Right lobe of liver (tissue), 6 donors: ENCODE measurements around the gene GLYR1. TPM values are rescaled to one million over a fixed set of nuclear protein-coding genes. Genes with fewer than 3 reads are reported as not detected.
A peak's percentile ranks its signal among the peaks of the same experiment; 100 is the strongest.

Experiments
- ATAC-seq, 4 donors: fragments of 200-7000 bp; cut with Tn5 transposase; one replicate each; pipeline ENCODE4 v1.9.1; 2020; ENCODE audit warnings: mild to moderate bottlenecking in 4 of 4, moderate library complexity in 4 of 4
- DNase-seq, 3 donors: peaks; one replicate each; pipeline ENCODE4 v3.0.0-alpha.2; 2020
- H3K27ac ChIP-seq, 3 donors: fragments of 200-600 bp; one replicate each; pipeline ENCODE4 v1.8.0; 2022
- H3K27me3 ChIP-seq, 2 donors: fragments of 200-600 bp; one replicate each; pipeline ENCODE4 v1.8.0; 2022
- H3K36me3 ChIP-seq, 4 donors: fragments of 200-600 bp; sonication (generic) in 1 of 4; one replicate each; pipeline versions ENCODE4 v1.5.1 to v1.8.0; 2017 to 2022; ENCODE audit warnings: control low read depth in 1 of 4
- H3K4me1 ChIP-seq, 4 donors: fragments of 200-600 bp; sonication (generic) in 1 of 4; one replicate each; pipeline versions ENCODE4 v1.5.1 to v1.8.0; 2017 to 2022; ENCODE audit warnings: control low read depth in 1 of 4
- H3K4me3 ChIP-seq, 3 donors: fragments of 200-600 bp; one replicate each; pipeline ENCODE4 v1.8.0; 2022
- H3K9me3 ChIP-seq, 4 donors: fragments of 200-600 bp; sonication (generic) in 1 of 4; one replicate each; pipeline versions ENCODE4 v1.5.1 to v1.8.0; 2017 to 2022; ENCODE audit warnings: control low read depth in 1 of 4
- CTCF ChIP-seq, 4 donors: fragments of 200-600 bp in 3 of 4; fragments of 450-650 bp in 1 of 4; IDR thresholded peaks; one replicate each; pipeline versions ENCODE4 v1.5.1 to v1.8.0; 2016 to 2022; ENCODE audit warnings: antibody characterized with exemption in 4 of 4, mild to moderate bottlenecking in 2 of 4
- POLR2A ChIP-seq: fragments of 450-650 bp; IDR thresholded peaks from one replicate; pipeline ENCODE4 v1.6.1; 2017; ENCODE audit warnings: antibody characterized with exemption, mild to moderate bottlenecking
- WGBS: methylation state at CpG from one replicate; pipeline ENCODE4 v1.1.6; 2018; ENCODE audit warnings: low coverage, low lambda C conversion rate; ENCODE audit not compliant: insufficient coverage; ENCODE audit errors: missing lambda C conversion rate; 5-methylcytosine and 5-hydroxymethylcytosine counted together
- intact Hi-C, 2 donors: fragments of 100-400 bp; cut with DNase I; formaldehyde crosslinking; loops; one replicate each; pipeline versions ENCODE4 v1.11.2 to v1.14.1; 2022
- total RNA-seq, 6 experiments: library from RNA; depleted of rRNA in 2 of 6; stranded (reverse); fragments of >200 nt in 2 of 6; fragmentation: NEBNext Ultra II Directional in 3 of 6; extraction: Animal tissue kit (Norgen Biotek cat#: 25700) in 3 of 6; gene quantifications; one replicate each; pipeline versions ENCODE4 v1.1.0 to v1.2.4, GENCODE V29; 2016 to 2023
- donor health status: DM: no; HTN: yes; CAD: no.
- donor health status: DM: no; HTN: no; CAD: no.
- donor health status: DM: no; HTN: no; CAD: no.
- donor health status: DM: no; HTN: yes; CAD: no.
- donor health status: DM: no; HTN: yes; CAD: no.

GLYR1 gene
- total RNA-seq, 6 experiments from 2014 or later: 33.1 to 55.2 (median 51.2) TPM

GRCh38 chr16:4855371-4855770, 8.3 kb upstream of the GLYR1 start:
- intact Hi-C loops: no loop called here
- TF ChIP-seq CTCF (IDR thresholded peaks at IDR 0.05) (no peak), POLR2A (no peak)
- Histone ChIP-seq H3K4me1 (peaks cover 0 to 13% (median under 1%) of the 10 kb centered on the region in 4 donors), H3K36me3 (peaks cover 0 to 71% (median 23%) of the 10 kb centered on the region in 4 donors), H3K27me3 (no peaks in the 10 kb centered on the region), H3K4me3 (no peak overlapping the region), H3K27ac (no peak overlapping the region), H3K9me3 (no peaks in the 10 kb centered on the region)
- DNase-seq (no peak), ATAC-seq (no peak)
- WGBS: 95% methylated on average over 2 of the region's 5 CpGs

GRCh38 chr16:4852221-4852872, 5.3 kb upstream of the GLYR1 start:
- ATAC-seq: peak in 1 of 4 donors; percentile 24
- Histone ChIP-seq H3K4me1 (peaks cover 0 to 31% (median 10%) of the 10 kb centered on the region in 4 donors), H3K27me3 (no peaks in the 10 kb centered on the region), H3K9me3 (no peaks in the 10 kb centered on the region), H3K27ac (peak overlapping the region in 1 of 3 donors; percentile 24), H3K4me3 (no peak overlapping the region), H3K36me3 (peaks cover 0 to 42% (median 6%) of the 10 kb centered on the region in 4 donors)
- intact Hi-C loops: no loop called here
- TF ChIP-seq POLR2A (no peak), CTCF (IDR thresholded peaks at IDR 0.05) (no peak)
- no peak for DNase-seq
- 60% methylated on average over 1 of the region's 1 CpG for WGBS

GRCh38 chr16:4850211-4850610, 3.1 kb upstream of the GLYR1 start:
- TF ChIP-seq POLR2A (no peak), CTCF (IDR thresholded peaks at IDR 0.05) (no peak)
- H3K27me3 ChIP-seq: no peaks in the 10 kb centered on the region
- no peak for ATAC-seq
- intact Hi-C loops: no loop called here
- H3K36me3 ChIP-seq: peaks cover 0 to 22% (median 2%) of the 10 kb centered on the region in 4 donors
- no peaks in the 10 kb centered on the region for H3K9me3 ChIP-seq
- peaks cover 0 to 41% (median 14%) of the 10 kb centered on the region in 4 donors for H3K4me1 ChIP-seq
- no peak overlapping the region for H3K27ac ChIP-seq
- H3K4me3 ChIP-seq: no peak overlapping the region
- WGBS: 80% methylated on average over 3 of the region's 3 CpGs
- no peak for DNase-seq

DNA sequence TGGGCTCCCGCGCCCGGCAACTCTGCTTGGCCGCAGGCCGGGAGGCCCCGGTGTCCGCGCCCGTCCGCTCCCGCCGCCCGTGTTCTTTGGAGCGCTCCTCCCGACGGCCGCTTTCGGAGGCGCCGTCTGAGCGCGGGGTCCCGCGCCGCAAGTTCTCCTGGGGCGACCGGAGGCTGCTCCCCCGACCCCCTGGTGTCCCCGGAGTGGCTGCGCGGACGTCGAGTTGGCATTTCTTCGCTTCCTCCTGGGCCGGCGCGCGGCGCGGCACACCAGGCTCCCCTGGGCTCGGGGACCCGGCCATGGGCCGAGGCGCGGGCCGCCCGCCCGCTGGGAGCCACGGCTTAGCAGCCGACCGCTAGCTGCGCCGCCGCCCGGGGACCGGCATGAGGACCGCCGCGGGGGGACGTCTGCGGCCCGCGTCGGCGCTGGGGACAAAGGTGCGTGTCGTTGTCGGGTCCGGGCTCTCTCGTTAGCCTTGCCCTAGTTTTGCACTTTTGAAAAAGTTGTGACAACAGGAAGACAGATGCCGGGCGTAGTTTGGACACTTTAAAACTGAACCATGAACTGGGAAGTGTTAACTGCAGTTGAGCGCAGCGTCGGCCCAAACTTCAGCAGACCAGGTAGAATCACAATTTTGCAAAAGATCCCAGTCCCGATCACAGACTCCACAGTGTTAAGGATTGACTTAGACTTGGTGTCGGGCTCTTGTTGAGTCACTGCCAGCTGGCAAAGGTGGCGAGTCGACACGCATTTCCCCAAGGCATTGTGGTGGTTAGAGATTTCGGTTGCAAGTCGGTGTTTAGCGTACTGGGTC, 893 bp upstream of the GLYR1 start:
- intact Hi-C loops: no loop called here
- peak; percentile 5 to 42 (median 22) for ATAC-seq
- Histone ChIP-seq H3K27me3 (no peaks in the 10 kb centered on the region), H3K27ac (peak overlapping the region; percentile 87 to 96 (median 93)), H3K4me3 (peak overlapping the region; percentile 85 to 97 (median 89)), H3K36me3 (peaks cover 0 to 22% (median 10%) of the 10 kb centered on the region in 4 donors), H3K4me1 (peaks cover 0 to 41% (median 14%) of the 10 kb centered on the region in 4 donors), H3K9me3 (no peaks in the 10 kb centered on the region)
- 0% methylated on average over 37 of the region's 83 CpGs for WGBS
- DNase-seq: peak; percentile 56 to 76 (median 71)
- no peak for TF ChIP-seq POLR2A
- no peak for TF ChIP-seq CTCF (IDR thresholded peaks at IDR 0.05)
